Astrocyte (in vitro differentiated cells and primary cell): ENCODE results near the gene PSMD2. TPM values are rescaled to one million over a fixed set of nuclear protein-coding genes. Genes with fewer than 3 reads are reported as not detected.
A peak's percentile ranks its signal among the peaks of the same experiment; 100 is the strongest.
"Not testable (repeated sequence)": the region's sequence is repeated elsewhere in the genome, so short reads cannot be mapped to it uniquely, and the experiment has no call there.

Source experiments
- DNase-seq: peaks from one replicate; pipeline ENCODE4 v3.0.0-alpha.2; 2010; ENCODE audit warnings: low read depth
- FAIRE-seq: peaks from 2 replicates; lab custom pipeline; 2011; peaks lifted over from hg19 to GRCh38; lab: Jason Lieb, UNC
- H2AFZ ChIP-seq: 2 replicates; pipeline ENCODE4 v1.6.0; 2012; ENCODE audit warnings: low read depth, low read length, inconsistent platforms
- H3K27ac ChIP-seq: 2 replicates; pipeline ENCODE4 v1.5.1; 2011; ENCODE audit warnings: low read depth, low read length, inconsistent platforms
- H3K27me3 ChIP-seq: 2 replicates; pipeline ENCODE4 v1.6.0; 2011; ENCODE audit warnings: low read length, inconsistent platforms; ENCODE audit not compliant: insufficient read depth
- H3K36me3 ChIP-seq: 2 replicates; pipeline ENCODE4 v1.5.1; 2011; ENCODE audit warnings: low read length, inconsistent platforms; ENCODE audit not compliant: insufficient read depth
- H3K4me1 ChIP-seq: 2 replicates; pipeline ENCODE4 v1.5.1; 2011; ENCODE audit warnings: low read length, inconsistent platforms; ENCODE audit not compliant: insufficient read depth
- H3K4me2 ChIP-seq: 2 replicates; pipeline ENCODE4 v1.6.0; 2012; ENCODE audit warnings: low read length, inconsistent platforms
- H3K4me3 ChIP-seq: 2 replicates; pipeline ENCODE4 v1.5.1; 2011; ENCODE audit warnings: low read depth, mild to moderate bottlenecking, low read length, inconsistent platforms; ENCODE audit not compliant: insufficient read depth
- H3K79me2 ChIP-seq: 2 replicates; pipeline ENCODE4 v1.6.0; 2012; ENCODE audit warnings: mild to moderate bottlenecking, low read length, inconsistent platforms; ENCODE audit not compliant: insufficient read depth
- H3K9ac ChIP-seq: 2 replicates; pipeline ENCODE4 v1.6.0; 2012; ENCODE audit warnings: mild to moderate bottlenecking, low read length, inconsistent platforms
- H3K9me3 ChIP-seq: 2 replicates; pipeline ENCODE4 v1.5.1; 2012; ENCODE audit warnings: low read depth, mild to moderate bottlenecking, low read length, inconsistent platforms; ENCODE audit not compliant: insufficient read depth
- H4K20me1 ChIP-seq: 2 replicates; pipeline ENCODE4 v1.6.0; 2012; ENCODE audit warnings: low read length, inconsistent platforms; ENCODE audit not compliant: insufficient read depth
- H3K27ac Mint-ChIP-seq: one replicate; pipeline ENCODE4 v1.8.0; 2021; ENCODE audit warnings: mild to moderate bottlenecking, mixed read lengths; ENCODE audit not compliant: unreplicated experiment
- H3K27me3 Mint-ChIP-seq: one replicate; pipeline ENCODE4 v1.8.0; 2021; ENCODE audit warnings: low read depth, mixed read lengths; ENCODE audit not compliant: unreplicated experiment
- H3K36me3 Mint-ChIP-seq: one replicate; pipeline ENCODE4 v1.8.0; 2021; ENCODE audit warnings: low read depth, mixed read lengths; ENCODE audit not compliant: unreplicated experiment
- H3K4me1 Mint-ChIP-seq: one replicate; pipeline ENCODE4 v1.8.0; 2021; ENCODE audit warnings: low read depth, mixed read lengths; ENCODE audit not compliant: unreplicated experiment
- H3K4me3 Mint-ChIP-seq: one replicate; pipeline ENCODE4 v1.8.0; 2021; ENCODE audit warnings: mild to moderate bottlenecking, moderate library complexity, mixed read lengths; ENCODE audit not compliant: unreplicated experiment
- H3K9me3 Mint-ChIP-seq: one replicate; pipeline ENCODE4 v1.8.0; 2021; ENCODE audit warnings: mild to moderate bottlenecking, mixed read lengths; ENCODE audit not compliant: unreplicated experiment
- EZH2 ChIP-seq: IDR thresholded peaks from 2 replicates; pipeline ENCODE4 v1.6.1; 2012; ENCODE audit warnings: mild to moderate bottlenecking, low read length, inconsistent platforms; ENCODE audit not compliant: insufficient read depth
- total RNA-seq: library from RNA; stranded (reverse); gene quantifications from 2 replicates; pipeline ENCODE4 v1.2.1, GENCODE V29; 2021
- TF ChIP-seq, protein P1 (sequence below): IDR thresholded peaks from 2 replicates; pipeline ENCODE4 v1.5.1; 2011; ENCODE audit warnings: low read depth, mild to moderate bottlenecking, inconsistent platforms, low read length, moderate library complexity; ENCODE audit not compliant: insufficient read depth

The PSMD2 gene
- total RNA-seq, 1 donor from 2014 or later, result 588 TPM

DNA sequence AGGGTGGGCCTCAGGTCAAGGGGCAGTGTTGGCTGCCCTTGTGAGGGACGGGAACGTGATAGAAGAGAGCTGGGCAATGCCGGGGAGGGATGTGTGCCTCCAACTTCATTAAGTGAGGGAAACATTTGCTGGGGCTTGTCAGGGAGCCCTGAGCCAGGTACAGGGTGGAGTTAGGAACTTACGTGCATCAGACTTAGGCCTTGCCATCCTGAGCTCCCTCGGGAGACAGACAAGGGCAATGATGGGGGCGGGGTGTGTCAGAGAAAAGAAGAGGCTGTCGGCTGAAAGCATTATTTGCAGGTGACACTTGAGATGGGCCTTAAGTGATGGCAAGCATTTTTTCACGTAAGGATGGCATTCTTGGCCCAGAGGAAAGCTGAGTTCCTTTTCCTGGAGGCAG lies 40.0 kb downstream of the PSMD2 start:
- no peaks in the 10 kb centered on the region for H3K27me3 Mint-ChIP-seq
- FAIRE-seq (no peak), DNase-seq (no peak)
- peaks cover 17% of the 10 kb centered on the region for H3K36me3 Mint-ChIP-seq
- no peaks in the 10 kb centered on the region for H3K27me3 ChIP-seq
- H3K9me3 Mint-ChIP-seq, result no peaks in the 10 kb centered on the region
- H3K79me2 ChIP-seq, result peaks cover 21% of the 10 kb centered on the region
- H3K9me3 ChIP-seq, result no peaks in the 10 kb centered on the region
- peak overlapping the region; percentile 47 for H3K4me3 ChIP-seq
- H3K36me3 ChIP-seq, result peaks cover 6% of the 10 kb centered on the region
- H3K27ac ChIP-seq, result peak overlapping the region; percentile 60
- no peak for TF ChIP-seq EZH2
- TF ChIP-seq, protein P1, sequence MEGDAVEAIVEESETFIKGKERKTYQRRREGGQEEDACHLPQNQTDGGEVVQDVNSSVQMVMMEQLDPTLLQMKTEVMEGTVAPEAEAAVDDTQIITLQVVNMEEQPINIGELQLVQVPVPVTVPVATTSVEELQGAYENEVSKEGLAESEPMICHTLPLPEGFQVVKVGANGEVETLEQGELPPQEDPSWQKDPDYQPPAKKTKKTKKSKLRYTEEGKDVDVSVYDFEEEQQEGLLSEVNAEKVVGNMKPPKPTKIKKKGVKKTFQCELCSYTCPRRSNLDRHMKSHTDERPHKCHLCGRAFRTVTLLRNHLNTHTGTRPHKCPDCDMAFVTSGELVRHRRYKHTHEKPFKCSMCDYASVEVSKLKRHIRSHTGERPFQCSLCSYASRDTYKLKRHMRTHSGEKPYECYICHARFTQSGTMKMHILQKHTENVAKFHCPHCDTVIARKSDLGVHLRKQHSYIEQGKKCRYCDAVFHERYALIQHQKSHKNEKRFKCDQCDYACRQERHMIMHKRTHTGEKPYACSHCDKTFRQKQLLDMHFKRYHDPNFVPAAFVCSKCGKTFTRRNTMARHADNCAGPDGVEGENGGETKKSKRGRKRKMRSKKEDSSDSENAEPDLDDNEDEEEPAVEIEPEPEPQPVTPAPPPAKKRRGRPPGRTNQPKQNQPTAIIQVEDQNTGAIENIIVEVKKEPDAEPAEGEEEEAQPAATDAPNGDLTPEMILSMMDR, result no peak
- peaks cover 69% of the 10 kb centered on the region for H3K4me1 ChIP-seq
- H3K4me3 Mint-ChIP-seq, result peak overlapping the region; percentile 65
- H2AFZ ChIP-seq, result peak overlapping the region; percentile 54
- H4K20me1 ChIP-seq, result peaks cover 48% of the 10 kb centered on the region
- peak overlapping the region; percentile 89 for H3K4me2 ChIP-seq
- peak overlapping the region; percentile 84 for H3K9ac ChIP-seq
- H3K27ac Mint-ChIP-seq, result peak overlapping the region; percentile 81
- H3K4me1 Mint-ChIP-seq, result peaks cover 57% of the 10 kb centered on the region

DNA sequence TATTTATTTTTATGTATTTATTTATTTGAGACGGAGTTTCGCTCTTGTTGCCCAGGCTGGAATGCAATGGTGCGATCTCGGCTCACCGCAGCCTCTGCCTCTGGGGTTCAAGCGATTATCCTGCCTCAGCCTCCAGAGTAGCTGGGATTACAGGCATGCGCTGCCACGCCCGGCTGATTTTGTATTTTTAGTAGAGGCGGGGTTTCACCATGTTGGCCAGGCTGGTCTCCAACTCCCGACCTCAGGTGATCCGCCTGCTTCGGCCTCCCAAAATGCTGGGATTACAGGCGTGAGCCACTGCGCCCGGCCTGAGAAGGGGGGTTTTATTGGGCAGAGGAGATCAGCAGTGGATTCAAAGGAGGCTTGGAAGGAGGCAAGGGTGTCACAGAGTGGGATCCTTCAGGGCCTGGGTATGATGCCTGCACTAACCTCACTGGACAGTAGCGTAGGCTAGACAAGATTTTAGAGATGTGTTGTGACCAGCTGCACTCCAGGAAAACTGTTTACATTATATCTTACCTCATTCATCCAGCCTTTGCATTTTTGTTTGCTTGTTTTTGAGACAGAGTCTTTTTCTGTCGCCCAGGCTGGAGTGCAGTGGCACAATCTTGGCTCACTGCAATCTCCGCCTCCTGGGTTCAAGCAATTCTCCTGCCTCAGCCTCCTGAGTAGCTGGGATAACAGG lies 40.6 kb downstream of the PSMD2 start:
- H4K20me1 ChIP-seq, result peaks cover 43% of the 10 kb centered on the region
- FAIRE-seq, H2AFZ ChIP-seq, H3K27ac ChIP-seq, H3K9me3 ChIP-seq, H3K27me3 Mint-ChIP-seq, H3K4me3 Mint-ChIP-seq, H3K27ac Mint-ChIP-seq, H3K4me2 ChIP-seq, DNase-seq, H3K4me3 ChIP-seq, H3K9ac ChIP-seq, H3K27me3 ChIP-seq, H3K36me3 ChIP-seq, H3K9me3 Mint-ChIP-seq: not testable (repeated sequence)
- H3K36me3 Mint-ChIP-seq, result peaks cover 15% of the 10 kb centered on the region
- H3K4me1 Mint-ChIP-seq, result peaks cover 52% of the 10 kb centered on the region
- peaks cover 63% of the 10 kb centered on the region for H3K4me1 ChIP-seq
- H3K79me2 ChIP-seq, result peaks cover 21% of the 10 kb centered on the region

DNA sequence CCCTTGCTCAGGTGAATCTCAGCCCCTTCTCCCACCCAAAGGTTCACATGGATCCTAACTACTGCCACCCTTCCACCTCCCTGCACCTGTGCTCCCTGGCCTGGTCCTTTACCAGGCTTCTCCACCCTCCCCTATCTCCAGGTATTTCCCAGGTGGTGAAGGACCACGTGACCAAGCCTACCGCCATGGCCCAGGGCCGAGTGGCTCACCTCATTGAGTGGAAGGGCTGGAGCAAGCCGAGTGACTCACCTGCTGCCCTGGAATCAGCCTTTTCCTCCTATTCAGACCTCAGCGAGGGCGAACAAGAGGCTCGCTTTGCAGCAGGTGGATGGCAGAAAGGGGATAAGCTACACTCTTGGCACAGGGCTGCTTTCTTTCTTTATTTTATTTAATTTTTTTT lies 42.9 kb downstream of the PSMD2 start:
- H3K27ac ChIP-seq, result no peak overlapping the region
- H3K4me1 Mint-ChIP-seq, result peaks cover 46% of the 10 kb centered on the region
- H3K4me1 ChIP-seq, result peaks cover 52% of the 10 kb centered on the region

More for the DNA sequence above, 42.9 kb downstream of the PSMD2 start:
- Histone ChIP-seq H3K79me2 (peaks cover 15% of the 10 kb centered on the region), H3K4me2 (no peak overlapping the region), H4K20me1 (peaks cover 31% of the 10 kb centered on the region), H3K36me3 (no peaks in the 10 kb centered on the region), H3K27me3 (no peaks in the 10 kb centered on the region), H3K9me3 (no peaks in the 10 kb centered on the region), H3K4me3 (no peak overlapping the region), H2AFZ (no peak overlapping the region), H3K9ac (no peak overlapping the region)
- FAIRE-seq, result no peak
- Mint-ChIP-seq H3K4me3 (no peak overlapping the region), H3K36me3 (peaks cover 20% of the 10 kb centered on the region), H3K27me3 (no peaks in the 10 kb centered on the region), H3K9me3 (no peaks in the 10 kb centered on the region), H3K27ac (no peak overlapping the region)
- no peak for DNase-seq
- no peak for TF ChIP-seq EZH2
- TF ChIP-seq, protein P1, result no peak
